Stomach (tissue), 4 donors: ENCODE results near the gene PDCD2L.

Experiments used
- EP300 ChIP-seq: sonication (generic); formaldehyde crosslinking; IDR thresholded peaks from one replicate; pipeline ENCODE4 v1.6.1; 2017; ENCODE audit warnings: antibody characterized with exemption
- POLR2A ChIP-seq, 4 donors: fragments of 450-650 bp; IDR thresholded peaks; one replicate each; pipeline ENCODE4 v1.6.1; 2016; ENCODE audit warnings: antibody characterized with exemption in 4 of 4, control low read depth in 2 of 4, mild to moderate bottlenecking in 1 of 4, moderate library complexity in 1 of 4
- POLR2AphosphoS5 ChIP-seq, 3 donors: sonication (generic); formaldehyde crosslinking; IDR thresholded peaks; one replicate each; pipeline ENCODE4 v1.6.1; 2016; ENCODE audit warnings: antibody characterized with exemption in 3 of 3

DNA sequence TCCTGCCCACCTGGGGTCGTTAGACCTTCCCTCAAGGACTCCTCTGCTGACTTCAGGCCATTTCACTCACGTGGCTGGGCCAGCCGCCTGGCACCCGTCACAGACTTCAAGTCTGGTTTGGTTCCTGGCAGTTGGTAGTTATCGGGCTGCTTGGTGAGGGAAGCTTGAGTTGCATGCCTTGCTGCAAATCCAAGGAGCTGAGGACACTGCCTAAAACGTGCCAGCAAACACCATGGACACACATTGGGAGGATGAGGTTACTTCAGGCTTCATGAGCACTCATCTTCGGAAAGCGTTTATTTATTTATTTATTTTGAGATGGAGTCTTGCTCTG is 36.6 kb upstream of the PDCD2L start:
- TF ChIP-seq EP300: no peak
- no peak for TF ChIP-seq POLR2A (IDR thresholded peaks at IDR 0.05)
- no peak for TF ChIP-seq POLR2AphosphoS5 (IDR thresholded peaks at IDR 0.05)
